Natural killer cell (primary cell): ENCODE data around the gene ARL5A. TPM values are rescaled to one million over a fixed set of nuclear protein-coding genes. Genes with fewer than 3 reads are reported as not detected.

ENCODE experiments used
- ATAC-seq, 3 donors: fragments of 150-1000 bp in 2 of 3; fragments of 200-7000 bp in 1 of 3; cut with Tn5 transposase; 1 replicate in 1 of 3; 2 replicates in 2 of 3; pipeline ENCODE4 v1.10.0; 2021; ENCODE audit warnings: mild to moderate bottlenecking in 2 of 3, moderate library complexity in 2 of 3
- DNase-seq, 2 donors: peaks; one replicate each; pipeline versions ENCODE4 v3.0.0 to v3.0.0-alpha.2; 2013 to 2021; ENCODE audit warnings: mixed read lengths in 1 of 2
- H3K27ac ChIP-seq: one replicate; pipeline ENCODE4 v1.5.1; 2013; ENCODE audit warnings: mild to moderate bottlenecking, low read length
- H3K27me3 ChIP-seq: one replicate; pipeline ENCODE4 v1.6.1; 2013; ENCODE audit warnings: low read length; ENCODE audit not compliant: control insufficient read depth, insufficient read depth
- H3K36me3 ChIP-seq: one replicate; pipeline ENCODE4 v1.6.1; 2013; ENCODE audit warnings: low read length; ENCODE audit not compliant: control insufficient read depth, insufficient read depth
- H3K4me1 ChIP-seq: one replicate; pipeline ENCODE4 v1.6.1; 2013; ENCODE audit warnings: low read length; ENCODE audit not compliant: control insufficient read depth, insufficient read depth
- H3K4me3 ChIP-seq: one replicate; pipeline ENCODE4 v1.5.1; 2013; ENCODE audit warnings: low read length
- H3K9me3 ChIP-seq: one replicate; pipeline ENCODE4 v1.6.1; 2013; ENCODE audit warnings: low read length; ENCODE audit not compliant: control insufficient read depth, insufficient read depth
- H3K27ac Mint-ChIP-seq, 2 donors: one replicate each; pipeline ENCODE4 v1.8.0; 2022; ENCODE audit warnings: mild to moderate bottlenecking in 2 of 2, mixed read lengths in 2 of 2, moderate library complexity in 1 of 2
- H3K27me3 Mint-ChIP-seq, 2 donors: one replicate each; pipeline ENCODE4 v1.8.0; 2022; ENCODE audit warnings: low read depth in 2 of 2, mixed read lengths in 2 of 2
- H3K36me3 Mint-ChIP-seq: one replicate; pipeline ENCODE4 v1.8.0; 2022; ENCODE audit warnings: mixed read lengths
- H3K4me1 Mint-ChIP-seq, 2 donors: one replicate each; pipeline ENCODE4 v1.8.0; 2022; ENCODE audit warnings: mixed read lengths in 2 of 2
- H3K4me3 Mint-ChIP-seq: one replicate; pipeline ENCODE4 v1.8.0; 2022; ENCODE audit warnings: mild to moderate bottlenecking, moderate library complexity, mixed read lengths
- H3K9me3 Mint-ChIP-seq, 2 donors: one replicate each; pipeline ENCODE4 v1.8.0; 2022; ENCODE audit warnings: mixed read lengths in 2 of 2
- WGBS: methylation state at CpG from one replicate; pipeline ENCODE4 v1.1.7; 2013; ENCODE audit warnings: missing lambda C conversion rate; ENCODE audit not compliant: insufficient coverage; 5-methylcytosine and 5-hydroxymethylcytosine counted together
- intact Hi-C: fragments of 100-400 bp; cut with micrococcal nuclease; formaldehyde crosslinking; loops from one replicate; pipeline ENCODE4 v1.14.2; 2022
- total RNA-seq, 4 donors: library from RNA; stranded (reverse); fragments of 120-200 nt in 1 of 4; gene quantifications; one replicate each; pipeline versions ENCODE4 v1.2.3 to v1.2.4, GENCODE V29; 2013 to 2022
- TF ChIP-seq, protein P1 (sequence below): fragments of 200-600 bp; IDR thresholded peaks from one replicate; pipeline ENCODE4 v1.8.0; 2022; ENCODE audit warnings: antibody characterized with exemption

The ARL5A gene
- total RNA-seq, 3 donors from 2014 or later (not counting 1 experiment from before 2014, with no cell fraction given), result 39.9 to 58.0 (median 56.5) TPM

DNA sequence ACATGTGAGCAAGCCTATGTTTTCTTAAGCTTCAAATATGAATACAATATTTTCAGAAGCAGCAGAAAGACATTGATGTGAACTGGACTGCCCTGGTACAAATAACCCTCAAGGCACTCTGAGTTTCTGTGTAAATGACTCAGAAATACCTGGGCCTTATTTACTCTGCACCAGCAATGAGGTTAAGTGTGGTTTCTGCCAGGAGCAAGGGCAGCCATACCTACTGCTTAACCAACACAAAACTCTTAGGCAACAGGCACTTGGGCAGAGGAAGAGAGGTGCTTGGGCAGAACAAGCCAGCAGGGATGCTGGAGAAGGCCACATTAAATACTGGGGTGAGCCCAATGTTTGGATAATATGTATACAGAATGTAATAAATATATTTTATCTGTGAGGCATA lies 29.4 kb upstream of the ARL5A start:
- no peaks in the 10 kb centered on the region for H3K36me3 Mint-ChIP-seq
- DNase-seq (no peak), ATAC-seq (no peak)
- no peak overlapping the region for H3K27ac Mint-ChIP-seq
- no peaks in the 10 kb centered on the region for H3K4me1 Mint-ChIP-seq
- Histone ChIP-seq H3K4me3 (no peak overlapping the region), H3K4me1 (no peaks in the 10 kb centered on the region), H3K27me3 (no peaks in the 10 kb centered on the region), H3K27ac (no peak overlapping the region), H3K36me3 (no peaks in the 10 kb centered on the region), H3K9me3 (no peaks in the 10 kb centered on the region)
- H3K9me3 Mint-ChIP-seq, result no peaks in the 10 kb centered on the region
- intact Hi-C loops, result no loop called here
- TF ChIP-seq, protein P1, sequence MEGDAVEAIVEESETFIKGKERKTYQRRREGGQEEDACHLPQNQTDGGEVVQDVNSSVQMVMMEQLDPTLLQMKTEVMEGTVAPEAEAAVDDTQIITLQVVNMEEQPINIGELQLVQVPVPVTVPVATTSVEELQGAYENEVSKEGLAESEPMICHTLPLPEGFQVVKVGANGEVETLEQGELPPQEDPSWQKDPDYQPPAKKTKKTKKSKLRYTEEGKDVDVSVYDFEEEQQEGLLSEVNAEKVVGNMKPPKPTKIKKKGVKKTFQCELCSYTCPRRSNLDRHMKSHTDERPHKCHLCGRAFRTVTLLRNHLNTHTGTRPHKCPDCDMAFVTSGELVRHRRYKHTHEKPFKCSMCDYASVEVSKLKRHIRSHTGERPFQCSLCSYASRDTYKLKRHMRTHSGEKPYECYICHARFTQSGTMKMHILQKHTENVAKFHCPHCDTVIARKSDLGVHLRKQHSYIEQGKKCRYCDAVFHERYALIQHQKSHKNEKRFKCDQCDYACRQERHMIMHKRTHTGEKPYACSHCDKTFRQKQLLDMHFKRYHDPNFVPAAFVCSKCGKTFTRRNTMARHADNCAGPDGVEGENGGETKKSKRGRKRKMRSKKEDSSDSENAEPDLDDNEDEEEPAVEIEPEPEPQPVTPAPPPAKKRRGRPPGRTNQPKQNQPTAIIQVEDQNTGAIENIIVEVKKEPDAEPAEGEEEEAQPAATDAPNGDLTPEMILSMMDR, result no peak
- no peak overlapping the region for H3K4me3 Mint-ChIP-seq
- no peaks in the 10 kb centered on the region for H3K27me3 Mint-ChIP-seq

DNA sequence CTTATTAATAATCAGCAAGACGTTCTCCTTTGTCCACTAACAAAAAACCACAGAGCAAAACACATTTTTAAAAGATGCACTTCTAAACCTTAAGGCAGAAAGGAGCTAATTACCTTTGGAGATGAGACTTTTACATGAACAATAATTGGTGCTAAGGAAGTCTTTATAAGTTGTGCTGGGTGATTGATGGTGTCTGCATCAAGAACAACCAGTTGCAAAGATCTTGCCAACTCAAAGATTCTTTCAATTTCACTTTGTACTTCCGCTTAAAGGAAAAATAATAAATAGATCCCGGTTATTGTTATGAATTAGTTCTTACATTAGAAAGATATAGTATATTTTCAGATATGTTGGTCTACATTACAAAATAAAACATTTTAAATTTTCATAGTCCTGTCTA lies 26.9 kb upstream of the ARL5A start:
- intact Hi-C loops, result no loop called here

DNA sequence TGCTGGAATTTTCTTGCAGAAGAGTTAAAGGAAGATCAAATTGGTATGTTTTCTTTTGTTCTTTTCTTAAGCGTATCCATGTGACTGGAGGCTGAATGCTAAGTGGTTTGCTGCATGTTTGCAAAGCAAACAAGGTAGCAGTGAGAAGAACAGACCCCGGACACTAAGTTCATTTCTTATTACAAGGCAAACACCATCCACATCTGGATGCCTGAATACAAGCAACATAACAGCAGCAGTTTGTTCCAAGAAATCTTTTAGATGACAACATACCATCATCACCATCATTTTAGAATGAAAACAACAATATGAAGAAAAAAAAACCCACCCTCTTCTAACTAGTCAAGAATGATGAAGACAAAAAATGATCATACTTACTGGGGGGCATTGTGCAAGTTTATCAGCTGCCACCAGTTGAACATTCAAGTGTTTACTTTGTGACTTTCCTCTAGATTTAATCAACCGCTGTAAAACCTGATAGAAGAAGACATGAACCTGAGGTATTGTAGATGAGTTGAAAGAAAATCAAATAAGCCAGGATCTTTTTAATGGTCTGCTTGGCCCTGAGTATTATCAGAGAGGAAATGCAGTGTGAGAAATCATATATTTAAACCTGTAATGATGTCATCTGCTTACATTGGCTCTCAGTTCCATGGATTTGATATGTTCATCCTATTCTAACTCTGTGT lies 25.0 kb upstream of the ARL5A start:
- H3K27me3 ChIP-seq, result no peaks in the 10 kb centered on the region
- no peaks in the 10 kb centered on the region for H3K36me3 ChIP-seq
- H3K27ac ChIP-seq, result no peak overlapping the region
- Mint-ChIP-seq H3K4me1 (no peaks in the 10 kb centered on the region), H3K4me3 (no peak overlapping the region), H3K27ac (no peak overlapping the region), H3K36me3 (no peaks in the 10 kb centered on the region), H3K9me3 (no peaks in the 10 kb centered on the region), H3K27me3 (no peaks in the 10 kb centered on the region)
- no peaks in the 10 kb centered on the region for H3K9me3 ChIP-seq
- 96% methylated on average over 3 of the region's 3 CpGs for WGBS
- H3K4me1 ChIP-seq, result no peaks in the 10 kb centered on the region
- ATAC-seq (no peak), DNase-seq (no peak)
- intact Hi-C loops, result no loop called here
- TF ChIP-seq, protein P1, result no peak
- no peak overlapping the region for H3K4me3 ChIP-seq

More for the DNA sequence above, 26.9 kb upstream of the ARL5A start:
- Histone ChIP-seq H3K4me1 (no peaks in the 10 kb centered on the region), H3K27ac (no peak overlapping the region), H3K4me3 (no peak overlapping the region), H3K27me3 (no peaks in the 10 kb centered on the region), H3K36me3 (no peaks in the 10 kb centered on the region), H3K9me3 (no peaks in the 10 kb centered on the region)
- no peaks in the 10 kb centered on the region for H3K36me3 Mint-ChIP-seq
- DNase-seq (no peak), ATAC-seq (no peak)
- no peak overlapping the region for H3K4me3 Mint-ChIP-seq
- no peak overlapping the region for H3K27ac Mint-ChIP-seq
- no peaks in the 10 kb centered on the region for H3K9me3 Mint-ChIP-seq
- TF ChIP-seq, protein P1, result no peak
- H3K4me1 Mint-ChIP-seq, result no peaks in the 10 kb centered on the region
- no peaks in the 10 kb centered on the region for H3K27me3 Mint-ChIP-seq
- no CpG with 5 or more reads among the region's 3 CpGs for WGBS
